C4-2B (cell line): ENCODE results near the gene TBC1D9.

ENCODE experiments used
- H3K27ac ChIP-seq: fragments of 450-650 bp; 2 replicates; pipeline ENCODE4 v1.5.1; 2017
- CTCF ChIP-seq: fragments of 450-650 bp; conservative IDR thresholded peaks from 2 replicates; pipeline ENCODE4 v1.5.1; 2017; ENCODE audit warnings: mild to moderate bottlenecking
- ZFX ChIP-seq: fragments of 450-650 bp; IDR thresholded peaks from 2 replicates; pipeline ENCODE4 v1.6.1; 2017

The TBC1D9 gene

GRCh38 chr4:140679576-140679975 lies 76.6 kb downstream of the TBC1D9 start:
- H3K27ac ChIP-seq = no peak overlapping the region
- TF ChIP-seq ZFX (no peak), CTCF (no peak)

- H3K27ac ChIP-seq = no peak overlapping the region
- TF ChIP-seq CTCF (no peak), ZFX (no peak)
Observed at GRCh38 chr4:140675599-140676231, 80.5 kb downstream of the TBC1D9 start.

GRCh38 chr4:140673729-140674128 lies 82.5 kb downstream of the TBC1D9 start:
- no peak overlapping the region for H3K27ac ChIP-seq
- no peak for TF ChIP-seq ZFX
- no peak for TF ChIP-seq CTCF

- H3K27ac ChIP-seq = no peak overlapping the region
- no peak for TF ChIP-seq ZFX
Observed at GRCh38 chr4:140672416-140672815, 83.8 kb downstream of the TBC1D9 start.

- TF ChIP-seq ZFX (no peak), CTCF (no peak)
- no peak overlapping the region for H3K27ac ChIP-seq
Observed at GRCh38 chr4:140668111-140668510, 88.1 kb downstream of the TBC1D9 start.

- no peak for TF ChIP-seq ZFX
- no peak for TF ChIP-seq CTCF
- no peak overlapping the region for H3K27ac ChIP-seq
Observed at GRCh38 chr4:140666889-140667614, 89.1 kb downstream of the TBC1D9 start.

- TF ChIP-seq CTCF (no peak), ZFX (no peak)
- no peak overlapping the region for H3K27ac ChIP-seq
Observed at GRCh38 chr4:140662082-140662869, 93.9 kb downstream of the TBC1D9 start.
